K562 (cell line): ENCODE data around the gene IFNA16.

ENCODE experiments used
- GABPA ChIP-seq: fragments of 200-800 bp; sonication (Bioruptor generic); conservative IDR thresholded peaks from 2 replicates; pipeline ENCODE4 v1.6.1; 2016; ENCODE audit warnings: low read depth, missing genetic modification characterization, missing compliant biosample characterization
- HBP1 ChIP-seq: fragments of 450-650 bp; formaldehyde crosslinking; IDR thresholded peaks from 2 replicates; pipeline ENCODE4 v1.4.0; 2022; ENCODE audit warnings: missing genetic modification characterization
- JUN ChIP-seq, 2 experiments: sonication (generic) in 1 of 2; formaldehyde crosslinking in 1 of 2; IDR thresholded peaks; 2 replicates each; pipeline versions ENCODE4 v1.6.1 to v1.8.0; 2012 to 2022; ENCODE audit warnings: borderline replicate concordance in 2 of 2, mild to moderate bottlenecking in 2 of 2, improper control_type of control experiment in 1 of 2, low read depth in 1 of 2, low read length in 1 of 2, missing genetic modification reagents in 1 of 2
- POLR2AphosphoS5 ChIP-seq: IDR thresholded peaks from 2 replicates; pipeline ENCODE4 v1.6.1; 2011; ENCODE audit warnings: mild to moderate bottlenecking, low read depth, low read length, moderate library complexity; ENCODE audit not compliant: control insufficient read depth, insufficient read depth
- RAD21 ChIP-seq, 2 experiments: fragments of 250-450 bp in 1 of 2; fragments of 450-650 bp in 1 of 2; sonication (Bioruptor Pico) in 1 of 2; formaldehyde crosslinking in 1 of 2; IDR thresholded peaks in 1 of 2; conservative IDR thresholded peaks in 1 of 2; 2 replicates each; pipeline versions ENCODE4 v1.4.0 to v1.8.0; 2020 to 2022; ENCODE audit warnings: mild to moderate bottlenecking in 2 of 2, moderate library complexity in 1 of 2
- TARDBP ChIP-seq: fragments of 450-650 bp; IDR thresholded peaks from 2 replicates; pipeline ENCODE4 v1.6.1; 2016
- ZFP36 ChIP-seq: fragments of 150-350 bp; IDR thresholded peaks from 2 replicates; pipeline ENCODE4 v1.6.1; 2018; ENCODE audit warnings: low read length, low read depth; ENCODE audit not compliant: partially characterized antibody
- ZFPM2 ChIP-seq: fragments of 250-450 bp; sonication (Bioruptor Pico); IDR thresholded peaks from 2 replicates; pipeline ENCODE4 v1.5.1; 2022; ENCODE audit warnings: mild to moderate bottlenecking
- ZKSCAN8 ChIP-seq: fragments of 200-800 bp; sonication (Bioruptor generic); IDR thresholded peaks from 2 replicates; pipeline ENCODE4 v1.6.1; 2016; ENCODE audit warnings: missing genetic modification characterization, missing compliant biosample characterization
- ZNF274 ChIP-seq: IDR thresholded peaks from 2 replicates; pipeline ENCODE4 v1.6.1; 2011; ENCODE audit warnings: low read depth, mild to moderate bottlenecking, low read length, moderate library complexity, borderline replicate concordance
- TF ChIP-seq, protein P1 (sequence below), 3 experiments: IDR thresholded peaks in 2 of 3; conservative IDR thresholded peaks in 1 of 3; 2 replicates each; pipeline ENCODE4 v1.5.1; 2011 to 2012; ENCODE audit warnings: low read length in 3 of 3, mild to moderate bottlenecking in 3 of 3, control low read depth in 2 of 3, improper control_type of control experiment in 1 of 3, inconsistent platforms in 1 of 3, low read depth in 1 of 3, mixed read lengths in 1 of 3, moderate library complexity in 1 of 3; ENCODE audit not compliant: insufficient read depth in 2 of 3

DNA sequence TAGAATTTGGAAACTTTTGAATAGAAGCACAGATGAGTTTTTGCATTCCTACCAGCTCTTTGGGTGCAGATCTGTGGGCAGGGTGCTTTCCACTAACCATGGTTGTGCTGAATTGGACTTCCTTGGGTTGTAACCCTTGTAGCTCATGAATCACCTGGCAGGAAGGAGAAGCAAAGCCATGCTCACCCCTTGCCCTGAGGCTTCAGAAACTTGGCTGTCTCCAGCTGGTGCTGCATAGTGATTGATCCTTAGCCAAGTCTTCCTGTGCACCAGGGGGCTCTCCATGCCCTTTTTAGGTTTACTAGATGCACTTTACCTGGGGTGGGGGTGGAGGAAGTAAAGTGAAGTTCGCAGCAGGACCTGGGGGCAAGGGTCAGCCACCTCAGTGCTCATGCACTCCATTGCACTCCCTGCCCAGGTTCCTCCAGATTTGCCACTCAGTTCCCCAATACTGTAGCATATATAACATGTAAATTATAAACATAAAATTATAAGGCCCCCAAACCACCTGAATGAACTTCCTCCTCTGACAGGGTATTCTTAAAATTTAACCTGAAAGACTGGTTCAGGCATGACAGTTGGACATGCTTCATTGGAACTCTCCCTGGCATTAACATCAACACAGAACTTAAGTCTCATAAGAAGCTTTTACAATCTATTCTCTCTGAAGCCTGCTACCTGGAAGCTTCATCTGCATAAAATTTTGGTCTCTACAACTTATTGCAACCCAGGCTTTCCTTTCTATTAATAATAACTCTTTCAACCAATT lies 48.5 kb upstream of the IFNA16 start:
- TF ChIP-seq ZKSCAN8 (no peak), RAD21 (CRISPR knock-in tag; conservative IDR thresholded peaks at IDR 0.05 in 1 of 2, IDR thresholded peaks at IDR 0.05 in 1 of 2) (no peak), GABPA (tag) (no peak), ZNF274 (no peak), HBP1 (CRISPR knock-in tag) (no peak), ZFP36 (no peak), ZFPM2 (CRISPR knock-in tag) (no peak), TARDBP (no peak), POLR2AphosphoS5 (no peak), JUN (IDR thresholded peaks at IDR 0.05; ENCODE audit: borderline replicate concordance, low read depth, low read length) (no peak), JUN (CRISPR knock-in tag; IDR thresholded peaks at IDR 0.05; ENCODE audit: borderline replicate concordance) (no peak)
- TF ChIP-seq, protein P1, sequence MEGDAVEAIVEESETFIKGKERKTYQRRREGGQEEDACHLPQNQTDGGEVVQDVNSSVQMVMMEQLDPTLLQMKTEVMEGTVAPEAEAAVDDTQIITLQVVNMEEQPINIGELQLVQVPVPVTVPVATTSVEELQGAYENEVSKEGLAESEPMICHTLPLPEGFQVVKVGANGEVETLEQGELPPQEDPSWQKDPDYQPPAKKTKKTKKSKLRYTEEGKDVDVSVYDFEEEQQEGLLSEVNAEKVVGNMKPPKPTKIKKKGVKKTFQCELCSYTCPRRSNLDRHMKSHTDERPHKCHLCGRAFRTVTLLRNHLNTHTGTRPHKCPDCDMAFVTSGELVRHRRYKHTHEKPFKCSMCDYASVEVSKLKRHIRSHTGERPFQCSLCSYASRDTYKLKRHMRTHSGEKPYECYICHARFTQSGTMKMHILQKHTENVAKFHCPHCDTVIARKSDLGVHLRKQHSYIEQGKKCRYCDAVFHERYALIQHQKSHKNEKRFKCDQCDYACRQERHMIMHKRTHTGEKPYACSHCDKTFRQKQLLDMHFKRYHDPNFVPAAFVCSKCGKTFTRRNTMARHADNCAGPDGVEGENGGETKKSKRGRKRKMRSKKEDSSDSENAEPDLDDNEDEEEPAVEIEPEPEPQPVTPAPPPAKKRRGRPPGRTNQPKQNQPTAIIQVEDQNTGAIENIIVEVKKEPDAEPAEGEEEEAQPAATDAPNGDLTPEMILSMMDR (IDR thresholded peaks at IDR 0.05 in 2 of 3, conservative IDR thresholded peaks at IDR 0.05 in 1 of 3; ENCODE audit: insufficient read depth in 2 of 3, low read depth in 1 of 3, low read length in 3 of 3) = no peak
